Fibroblast of mammary gland (primary cell): Measurements from ENCODE around the gene ADK.
"Not testable (repeated sequence)": the region's sequence is repeated elsewhere in the genome, so short reads cannot be mapped to it uniquely, and the experiment has no call there.

Source experiments
- DNase-seq: peaks from one replicate; pipeline ENCODE4 v3.0.0-alpha.2; 2010; ENCODE audit warnings: low read depth
- H3K4me3 ChIP-seq: 2 replicates; pipeline ENCODE4 v1.5.1; 2011; ENCODE audit warnings: low read depth, mild to moderate bottlenecking, low read length, moderate library complexity; ENCODE audit not compliant: control insufficient read depth
- TF ChIP-seq, protein P1 (sequence below): conservative IDR thresholded peaks from 2 replicates; pipeline ENCODE4 v1.5.1; 2011; ENCODE audit warnings: low read depth, low read length, inconsistent platforms; ENCODE audit not compliant: control insufficient read depth, insufficient read depth

The ADK gene

DNA sequence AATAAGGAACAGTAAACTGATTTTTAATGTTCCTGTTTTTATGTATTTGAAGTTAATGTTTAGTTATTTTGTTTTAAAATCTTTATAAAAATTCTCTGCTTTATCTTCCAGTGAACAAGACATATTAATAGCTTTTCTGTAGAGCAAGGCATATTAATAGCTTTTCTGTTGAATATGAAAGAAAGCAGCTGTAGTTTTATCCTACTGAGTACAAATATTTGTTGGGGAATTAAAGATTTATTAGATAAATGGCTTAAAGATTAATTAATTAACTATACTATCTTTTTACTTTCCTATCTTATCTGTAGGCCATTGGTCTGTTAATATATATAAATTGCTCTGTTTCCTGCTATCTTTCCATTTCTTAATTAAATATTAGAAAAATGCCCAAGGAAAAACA, 299.6 kb downstream of the ADK start:
- H3K4me3 ChIP-seq: no peak overlapping the region
- no peak for DNase-seq
- TF ChIP-seq, protein P1, sequence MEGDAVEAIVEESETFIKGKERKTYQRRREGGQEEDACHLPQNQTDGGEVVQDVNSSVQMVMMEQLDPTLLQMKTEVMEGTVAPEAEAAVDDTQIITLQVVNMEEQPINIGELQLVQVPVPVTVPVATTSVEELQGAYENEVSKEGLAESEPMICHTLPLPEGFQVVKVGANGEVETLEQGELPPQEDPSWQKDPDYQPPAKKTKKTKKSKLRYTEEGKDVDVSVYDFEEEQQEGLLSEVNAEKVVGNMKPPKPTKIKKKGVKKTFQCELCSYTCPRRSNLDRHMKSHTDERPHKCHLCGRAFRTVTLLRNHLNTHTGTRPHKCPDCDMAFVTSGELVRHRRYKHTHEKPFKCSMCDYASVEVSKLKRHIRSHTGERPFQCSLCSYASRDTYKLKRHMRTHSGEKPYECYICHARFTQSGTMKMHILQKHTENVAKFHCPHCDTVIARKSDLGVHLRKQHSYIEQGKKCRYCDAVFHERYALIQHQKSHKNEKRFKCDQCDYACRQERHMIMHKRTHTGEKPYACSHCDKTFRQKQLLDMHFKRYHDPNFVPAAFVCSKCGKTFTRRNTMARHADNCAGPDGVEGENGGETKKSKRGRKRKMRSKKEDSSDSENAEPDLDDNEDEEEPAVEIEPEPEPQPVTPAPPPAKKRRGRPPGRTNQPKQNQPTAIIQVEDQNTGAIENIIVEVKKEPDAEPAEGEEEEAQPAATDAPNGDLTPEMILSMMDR: no peak

- TF ChIP-seq, protein P1: no peak
- H3K4me3 ChIP-seq: no peak overlapping the region
- no peak for DNase-seq
Observed at GRCh38 chr10:74451127-74451829, 300.3 kb downstream of the ADK start.

DNA sequence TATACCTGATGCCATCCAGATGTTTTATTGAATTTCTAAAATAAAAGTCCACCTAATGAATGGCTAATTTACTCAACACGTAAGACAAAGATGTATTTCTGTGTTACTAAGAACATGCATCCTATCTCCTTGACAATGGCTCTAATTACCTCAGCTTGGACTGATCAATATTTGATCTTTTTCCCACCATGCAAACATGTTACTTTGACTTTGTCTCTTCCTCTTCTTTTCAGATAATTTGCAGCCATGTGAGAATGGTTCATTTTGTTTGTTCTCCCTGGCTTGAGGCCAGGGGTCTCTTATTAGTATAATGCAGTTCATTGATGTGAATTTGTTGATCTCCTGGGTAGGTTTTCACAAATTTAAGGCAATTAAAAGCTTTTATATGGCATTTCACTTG, 302.1 kb downstream of the ADK start:
- TF ChIP-seq, protein P1: no peak
- no peak for DNase-seq
- no peak overlapping the region for H3K4me3 ChIP-seq

DNA sequence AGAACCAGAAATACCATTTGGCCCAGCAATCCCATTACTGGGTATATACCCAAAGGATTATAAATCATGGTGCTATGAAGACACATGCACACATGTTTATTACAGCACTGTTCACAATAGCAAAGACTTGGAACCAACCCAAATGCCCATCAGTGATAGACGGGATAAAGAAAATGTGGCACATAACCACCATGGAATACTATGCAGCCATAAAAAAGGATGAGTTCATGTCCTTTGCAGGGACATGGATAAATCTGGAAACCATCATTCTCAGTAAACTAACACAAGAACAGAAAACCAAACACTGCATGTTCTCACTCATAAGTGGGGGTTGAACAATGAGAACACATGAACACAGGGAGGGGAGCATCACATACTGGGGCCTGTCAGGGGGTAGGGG, 306.5 kb downstream of the ADK start:
- DNase-seq, H3K4me3 ChIP-seq: not testable (repeated sequence)

DNA sequence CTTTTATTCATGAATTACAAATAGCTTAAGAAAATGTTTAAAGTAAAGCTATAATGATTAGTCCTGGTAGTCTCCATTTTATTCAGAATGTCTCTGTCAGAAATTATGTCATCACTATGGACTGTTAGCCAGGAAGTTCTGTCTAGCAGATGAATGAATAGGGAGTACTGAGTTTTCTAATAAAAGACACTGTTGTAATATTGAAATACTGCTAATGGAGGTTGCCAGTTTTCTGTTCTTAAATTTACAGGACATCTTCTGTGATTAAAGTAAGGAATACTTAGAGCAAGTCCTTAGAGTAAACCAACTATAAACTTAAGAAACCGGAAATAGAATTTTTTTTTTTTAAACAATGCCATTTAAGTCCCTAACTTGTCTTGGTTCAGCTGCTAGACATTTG, 309.8 kb downstream of the ADK start:
- H3K4me3 ChIP-seq: no peak overlapping the region
- TF ChIP-seq, protein P1: no peak
- no peak for DNase-seq

DNA sequence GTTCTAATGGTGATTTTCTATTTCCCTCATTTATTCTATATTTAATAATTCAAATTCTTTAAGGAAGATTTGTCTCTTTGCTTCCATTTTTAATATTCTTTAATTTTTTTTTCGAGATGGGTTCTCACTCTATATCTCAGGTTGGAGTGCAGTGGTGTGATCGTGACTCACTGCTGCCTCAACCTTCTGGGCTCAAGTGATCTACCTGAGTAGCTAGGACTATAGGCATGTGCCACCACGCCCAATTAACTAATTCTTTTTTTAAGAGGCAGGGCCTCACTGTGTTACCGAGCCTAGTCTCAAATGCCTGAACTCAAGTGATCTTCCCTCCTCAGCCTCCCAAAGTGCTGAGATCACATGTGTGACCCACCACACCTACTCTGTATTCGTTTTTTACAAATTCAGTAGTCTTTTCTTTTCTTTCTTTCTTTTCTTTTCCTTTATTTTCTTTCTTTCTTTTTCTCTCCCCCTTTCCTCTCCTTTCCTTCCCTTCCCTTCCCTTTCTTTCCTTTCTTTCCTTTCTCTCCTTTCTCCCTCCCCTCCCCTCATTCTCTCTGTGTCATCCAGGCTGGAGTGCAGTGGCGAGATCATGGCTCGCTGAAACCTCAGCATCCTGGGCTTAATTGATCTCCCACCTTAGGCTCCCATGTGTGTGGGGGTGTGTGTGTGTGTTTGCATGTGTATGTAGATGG, 323.1 kb downstream of the ADK start:
- DNase-seq: no peak
- TF ChIP-seq, protein P1: no peak

GRCh38 chr10:74476162-74476706, 325.2 kb downstream of the ADK start:
- not testable (repeated sequence) for DNase-seq

More for the DNA sequence above, 323.1 kb downstream of the ADK start:
- H3K4me3 ChIP-seq: no peak overlapping the region

DNA sequence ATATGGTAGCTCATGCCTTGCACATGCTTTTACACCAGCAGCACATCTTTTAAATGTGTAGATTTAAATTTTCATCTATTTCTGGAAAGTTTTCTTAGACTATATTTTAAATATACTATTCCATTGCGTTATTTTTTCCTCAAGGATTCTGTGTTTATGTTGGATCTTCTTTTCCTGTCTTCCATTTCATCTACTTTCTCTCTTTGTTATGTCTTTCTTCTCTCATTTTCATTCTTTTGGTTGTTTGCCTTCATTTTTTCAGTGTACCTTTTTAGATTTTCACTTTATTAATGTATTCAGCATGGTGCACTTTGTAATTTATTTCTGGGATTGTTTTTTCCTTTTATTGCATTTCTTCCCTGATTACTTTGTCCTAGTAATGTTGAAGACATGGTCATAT, 329.8 kb downstream of the ADK start:
- no peak for DNase-seq
- TF ChIP-seq, protein P1: no peak
- H3K4me3 ChIP-seq: no peak overlapping the region

More at GRCh38 chr10:74476162-74476706, 325.2 kb downstream of the ADK start:
- not testable (repeated sequence) for H3K4me3 ChIP-seq
